K562 (cell line): Measurements from ENCODE around the gene NECAP2. TPM values are rescaled to one million over a fixed set of nuclear protein-coding genes. Genes with fewer than 3 reads are reported as not detected.

ENCODE experiments used
- CREM ChIP-seq: IDR thresholded peaks from 2 replicates; pipeline ENCODE4 v1.6.1; 2014; ENCODE audit warnings: antibody characterized with exemption, low read depth
- DPF2 ChIP-seq: fragments of 450-650 bp; IDR thresholded peaks from 2 replicates; pipeline ENCODE4 v1.6.1; 2016
- ELF4 ChIP-seq: fragments of 450-650 bp; formaldehyde crosslinking; IDR thresholded peaks from 2 replicates; pipeline ENCODE4 v1.4.0; 2022; ENCODE audit warnings: missing genetic modification characterization
- EP400 ChIP-seq: fragments of 450-650 bp; IDR thresholded peaks from 2 replicates; pipeline ENCODE4 v1.6.1; 2017; ENCODE audit warnings: antibody characterized with exemption, mild to moderate bottlenecking, moderate library complexity
- FOSL1 ChIP-seq: fragments of 200-800 bp; sonication (Bioruptor generic); conservative IDR thresholded peaks from 2 replicates; pipeline ENCODE4 v1.6.1; 2016; ENCODE audit warnings: missing genetic modification characterization, missing compliant biosample characterization
- FOXP1 ChIP-seq: sonication (generic); formaldehyde crosslinking; IDR thresholded peaks from 2 replicates; pipeline ENCODE4 v1.8.0; 2022; ENCODE audit warnings: mild to moderate bottlenecking, missing genetic modification reagents
- GABPB2 ChIP-seq: fragments of 250-450 bp; sonication (Bioruptor Pico); conservative IDR thresholded peaks from 2 replicates; pipeline ENCODE4 v1.5.1; 2021; ENCODE audit warnings: mild to moderate bottlenecking
- GTF2E2 ChIP-seq: fragments of 200-800 bp; sonication (Bioruptor generic); IDR thresholded peaks from 2 replicates; pipeline ENCODE4 v1.6.1; 2016; ENCODE audit warnings: missing genetic modification characterization, missing compliant biosample characterization
- KDM4B ChIP-seq, 2 experiments: fragments of 450-650 bp in 1 of 2; sonication (generic) in 1 of 2; IDR thresholded peaks; 2 replicates each; pipeline ENCODE4 v1.6.1; 2016 to 2017; ENCODE audit warnings: borderline replicate concordance in 2 of 2, antibody characterized with exemption in 1 of 2, low read depth in 1 of 2, mild to moderate bottlenecking in 1 of 2
- MCM7 ChIP-seq, 2 experiments: fragments of 450-650 bp; IDR thresholded peaks; 2 replicates each; pipeline ENCODE4 v1.6.1; 2016 to 2018
- MTA2 ChIP-seq: fragments of 450-650 bp; IDR thresholded peaks from 2 replicates; pipeline ENCODE4 v1.6.1; 2016; ENCODE audit warnings: low read depth
- MXI1 ChIP-seq: IDR thresholded peaks from 2 replicates; pipeline ENCODE4 v1.6.1; 2011; ENCODE audit warnings: low read depth, mild to moderate bottlenecking, improper control_type of control experiment, low read length
- MYBL2 ChIP-seq, 2 experiments: fragments of 450-650 bp in 1 of 2; sonication (generic) in 1 of 2; formaldehyde crosslinking in 1 of 2; IDR thresholded peaks; 2 replicates each; pipeline versions ENCODE4 v1.6.1 to v1.8.1; 2017 to 2022; ENCODE audit warnings: borderline replicate concordance in 1 of 2, inconsistent platforms in 1 of 2, low read depth in 1 of 2, mild to moderate bottlenecking in 1 of 2, missing genetic modification reagents in 1 of 2, moderate library complexity in 1 of 2
- PHB ChIP-seq: fragments of 250-450 bp; sonication (Bioruptor Pico); IDR thresholded peaks from 2 replicates; pipeline ENCODE4 v1.5.0; 2021
- RHOXF2B ChIP-seq: fragments of 250-450 bp; sonication (Bioruptor Pico); conservative IDR thresholded peaks from 2 replicates; pipeline ENCODE4 v1.5.1; 2021
- SAP30 ChIP-seq: fragments of 200-600 bp; sonication (generic); IDR thresholded peaks from 2 replicates; pipeline ENCODE4 v1.6.1; 2012; ENCODE audit warnings: borderline replicate concordance, low read depth, mild to moderate bottlenecking, moderate library complexity, low read length, control low read depth, inconsistent platforms; ENCODE audit not compliant: insufficient read depth, poor library complexity, severe bottlenecking
- SNRNP70 ChIP-seq: fragments of 200-400 bp; formaldehyde crosslinking; optimal IDR thresholded peaks from 2 replicates; pipeline ENCODE3; 2017; ENCODE audit warnings: low read depth, low read length
- TGIF2 ChIP-seq: sonication (generic); formaldehyde crosslinking; IDR thresholded peaks from 2 replicates; pipeline ENCODE4 v1.8.1; 2022; ENCODE audit warnings: mild to moderate bottlenecking, missing genetic modification reagents, moderate library complexity
- ZNF24 ChIP-seq: fragments of 450-650 bp; IDR thresholded peaks from 2 replicates; pipeline ENCODE4 v1.6.1; 2016
- ZNF445 ChIP-seq: fragments of 250-450 bp; sonication (Bioruptor Pico); IDR thresholded peaks from 2 replicates; pipeline ENCODE4 v1.4.0; 2020; ENCODE audit warnings: low read depth, mild to moderate bottlenecking, moderate library complexity
- polyA plus RNA-seq, 8 experiments: library from polyadenylated mRNA; depleted of rRNA in 4 of 8; stranded (reverse) in 5 of 8; unstranded in 3 of 8; fragments of >200 nt; fragmentation: Nextera tagmentation in 2 of 8; fragmentation: Illumina TruSeq in 1 of 8; extraction: Ambion mirVana in 2 of 8; extraction: Trizol in 1 of 8; gene quantifications; 2 replicates each; pipeline versions ENCODE4 v1.2.1 to v1.2.3, GENCODE V29; 2011 to 2014; ENCODE audit warnings: inconsistent platforms in 1 of 8, missing spikeins in 1 of 8
- total RNA-seq, 7 experiments: library from RNA; depleted of rRNA in 6 of 7; stranded (reverse); fragments of >200 nt in 6 of 7; fragmentation: Illumina TruSeq in 2 of 7; extraction: Trizol in 2 of 7; gene quantifications; 2 replicates each; pipeline versions ENCODE4 v1.2.1 to v1.2.3, GENCODE V29; 2011 to 2021; ENCODE audit warnings: low replicate concordance in 1 of 7
- TF ChIP-seq, protein P1 (sequence below): sonication (generic); formaldehyde crosslinking; IDR thresholded peaks from 2 replicates; pipeline ENCODE4 v1.9.0; 2022; ENCODE audit warnings: mild to moderate bottlenecking, missing genetic modification reagents
- TF ChIP-seq, protein P2 (sequence below), 2 experiments: fragments of 450-650 bp in 1 of 2; sonication (generic) in 1 of 2; formaldehyde crosslinking in 1 of 2; IDR thresholded peaks in 1 of 2; conservative IDR thresholded peaks in 1 of 2; 2 replicates each; pipeline versions ENCODE4 v1.6.1 to v1.8.1; 2016 to 2023; ENCODE audit warnings: mild to moderate bottlenecking in 2 of 2, moderate library complexity in 2 of 2, inconsistent platforms in 1 of 2, missing genetic modification reagents in 1 of 2

The NECAP2 gene
- total and polyA plus RNA-seq, 9 of the 15 experiments (the other 6 are each of a cell fraction or from before 2014, with no cell fraction given), result 22.7 to 107 (median 79.2) TPM

DNA sequence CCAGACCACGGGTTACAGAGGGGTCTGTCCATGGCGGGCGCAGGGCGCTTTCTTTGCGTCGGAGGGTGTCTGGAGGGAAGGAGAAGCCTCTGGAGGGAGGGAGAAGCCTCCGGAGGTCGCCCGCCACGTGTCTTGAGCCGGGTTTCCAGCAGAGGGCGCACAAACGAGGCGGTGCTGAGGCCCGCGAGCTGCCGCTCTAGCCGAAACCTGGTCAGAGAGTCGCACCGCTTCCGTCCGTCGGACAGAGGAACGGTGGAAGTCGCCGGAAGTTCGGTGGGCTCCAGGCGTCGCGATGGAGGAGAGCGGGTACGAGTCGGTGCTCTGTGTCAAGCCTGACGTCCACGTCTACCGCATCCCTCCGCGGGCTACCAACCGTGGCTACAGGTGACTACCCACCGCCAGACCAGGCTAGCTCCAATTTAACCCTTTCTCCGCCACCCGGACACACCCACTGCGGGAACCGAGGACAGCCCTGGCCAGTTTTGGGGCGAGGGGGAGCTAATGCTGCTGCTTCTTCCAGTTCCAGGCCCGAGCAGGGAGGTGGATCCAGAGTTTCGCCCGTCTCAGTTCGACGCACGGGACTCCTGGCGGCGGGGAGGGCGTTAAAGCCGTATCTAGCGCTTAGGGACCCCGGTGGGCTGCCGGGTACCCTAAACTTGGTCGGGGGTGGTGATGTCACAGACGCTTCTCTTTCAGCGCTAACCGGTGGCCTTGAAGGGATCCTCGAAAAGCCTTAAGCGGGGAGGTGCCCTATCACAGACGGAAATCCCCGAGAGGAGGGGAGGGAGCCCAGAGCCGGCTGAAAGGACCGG lies at the start of gene NECAP2 (continued):
- TF ChIP-seq, protein P1, sequence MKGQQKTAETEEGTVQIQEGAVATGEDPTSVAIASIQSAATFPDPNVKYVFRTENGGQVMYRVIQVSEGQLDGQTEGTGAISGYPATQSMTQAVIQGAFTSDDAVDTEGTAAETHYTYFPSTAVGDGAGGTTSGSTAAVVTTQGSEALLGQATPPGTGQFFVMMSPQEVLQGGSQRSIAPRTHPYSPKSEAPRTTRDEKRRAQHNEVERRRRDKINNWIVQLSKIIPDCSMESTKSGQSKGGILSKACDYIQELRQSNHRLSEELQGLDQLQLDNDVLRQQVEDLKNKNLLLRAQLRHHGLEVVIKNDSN (CRISPR knock-in tag), result peak; percentile 88
- TF ChIP-seq GABPB2, result 0 out of 2 replicates have a peak, but pooled peaks have one; percentile 38
- TF ChIP-seq RHOXF2B (CRISPR knock-in tag), result 0 out of 2 replicates have a peak, but pooled peaks have one; percentile 33
- peak; percentile 83 for TF ChIP-seq GTF2E2 (tag)
- TF ChIP-seq TGIF2 (CRISPR knock-in tag), result 0 out of 2 replicates have a peak, but pooled peaks have one; percentile 19
- TF ChIP-seq, protein P2, sequence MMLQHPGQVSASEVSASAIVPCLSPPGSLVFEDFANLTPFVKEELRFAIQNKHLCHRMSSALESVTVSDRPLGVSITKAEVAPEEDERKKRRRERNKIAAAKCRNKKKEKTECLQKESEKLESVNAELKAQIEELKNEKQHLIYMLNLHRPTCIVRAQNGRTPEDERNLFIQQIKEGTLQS (IDR thresholded peaks at IDR 0.05), result 0 out of 2 replicates have a peak, but pooled peaks have one; percentile 28
- TF ChIP-seq, protein P2 (CRISPR knock-in tag; conservative IDR thresholded peaks at IDR 0.05), result no peak
- TF ChIP-seq EP400, result peak; percentile 96
- TF ChIP-seq MXI1, result peak; percentile 83; the same call in 1 of the 2 replicates
- peak in 1 of 2 experiments; percentile 63; a peak in 1 of 4 replicates for TF ChIP-seq KDM4B (IDR thresholded peaks at IDR 0.05; ENCODE audit: borderline replicate concordance in 2 of 2, low read depth in 1 of 2)
- TF ChIP-seq PHB (CRISPR knock-in tag), result no peak
- peak; percentile 57 for TF ChIP-seq DPF2
- TF ChIP-seq FOXP1 (CRISPR knock-in tag), result peak; percentile 58; the same call in 1 of the 2 replicates
- TF ChIP-seq MYBL2 (IDR thresholded peaks at IDR 0.05; ENCODE audit: low read depth), result no peak
- TF ChIP-seq MYBL2 (CRISPR knock-in tag; IDR thresholded peaks at IDR 0.05; ENCODE audit: borderline replicate concordance), result no peak
- no peak for TF ChIP-seq MCM7 (IDR thresholded peaks at IDR 0.05)
- TF ChIP-seq CREM, result peak; percentile 95
- TF ChIP-seq MTA2, result no peak
- peak; percentile 55; the same call in 1 of the 2 replicates for TF ChIP-seq ZNF24
- TF ChIP-seq SNRNP70, result no peak
- TF ChIP-seq ELF4 (CRISPR knock-in tag), result peak; percentile 29; the same call in 1 of the 2 replicates
- TF ChIP-seq ZNF445 (CRISPR knock-in tag), result no peak
- 0 out of 2 replicates have a peak, but pooled peaks have one; percentile 35 for TF ChIP-seq FOSL1 (tag)
- peak; percentile 94 for TF ChIP-seq SAP30
